Sigmoid colon (tissue), 7 donors: ENCODE data around the gene PDE4D. TPM values are rescaled to one million over a fixed set of nuclear protein-coding genes. Genes with fewer than 3 reads are reported as not detected.

Source experiments
- DNase-seq: peaks from one replicate; pipeline ENCODE4 v3.0.0-alpha.2; 2019
- H3K27ac ChIP-seq, 4 donors: fragments of 200-600 bp; sonication (generic); one replicate each; pipeline ENCODE4 v1.5.1; 2016 to 2019; ENCODE audit warnings: mild to moderate bottlenecking in 1 of 4
- H3K27me3 ChIP-seq, 3 donors: fragments of 200-600 bp; sonication (generic); one replicate each; pipeline ENCODE4 v1.5.1; 2019; ENCODE audit warnings: mild to moderate bottlenecking in 1 of 3
- H3K36me3 ChIP-seq, 4 donors: fragments of 200-600 bp; sonication (generic); one replicate each; pipeline ENCODE4 v1.5.1; 2016 to 2019
- H3K4me1 ChIP-seq, 4 donors: fragments of 200-600 bp; sonication (generic); one replicate each; pipeline ENCODE4 v1.5.1; 2017 to 2019
- H3K4me3 ChIP-seq, 4 donors: fragments of 200-600 bp; sonication (generic); one replicate each; pipeline ENCODE4 v1.5.1; 2017 to 2019; ENCODE audit warnings: mild to moderate bottlenecking in 2 of 4, moderate library complexity in 1 of 4
- H3K9me3 ChIP-seq, 4 donors: fragments of 200-600 bp in 3 of 4; sonication (generic) in 3 of 4; one replicate each; pipeline versions ENCODE4 v1.5.1 to v1.6.1; 2013 to 2019
- CTCF ChIP-seq, 4 experiments: fragments of 450-650 bp in 3 of 4; fragments of 200-600 bp in 1 of 4; IDR thresholded peaks; one replicate each; pipeline ENCODE4 v1.5.1; 2016 to 2019; ENCODE audit warnings: antibody characterized with exemption in 4 of 4, mild to moderate bottlenecking in 3 of 4, moderate library complexity in 2 of 4
- EP300 ChIP-seq, 4 donors: sonication (generic); formaldehyde crosslinking; IDR thresholded peaks; one replicate each; pipeline ENCODE4 v1.6.1; 2017; ENCODE audit warnings: antibody characterized with exemption in 4 of 4
- POLR2A ChIP-seq, 2 donors: fragments of 450-650 bp; IDR thresholded peaks; one replicate each; pipeline ENCODE4 v1.6.1; 2016; ENCODE audit warnings: antibody characterized with exemption in 2 of 2, mild to moderate bottlenecking in 2 of 2, moderate library complexity in 2 of 2
- POLR2AphosphoS5 ChIP-seq, 4 donors: sonication (generic); formaldehyde crosslinking; IDR thresholded peaks; one replicate each; pipeline ENCODE4 v1.6.1; 2017; ENCODE audit warnings: antibody characterized with exemption in 4 of 4
- WGBS, 2 donors: extraction: QIAGEN DNeasy Blood & Tissue Kit; methylation state at CpG; one replicate each; pipeline ENCODE4 v1.1.7; 2013; 5-methylcytosine and 5-hydroxymethylcytosine counted together
- intact Hi-C: fragments of 100-400 bp; cut with DNase I; formaldehyde crosslinking; loops from one replicate; pipeline ENCODE4 v1.15.1; 2023
- polyA plus RNA-seq, 3 donors: library from polyadenylated mRNA; stranded (reverse); fragments of 200-250 nt; gene quantifications; one replicate each; pipeline ENCODE4 v1.2.3, GENCODE V29; 2013
- total RNA-seq, 4 donors: library from RNA; depleted of rRNA; stranded (reverse); fragments of >200 nt; gene quantifications; one replicate each; pipeline ENCODE4 v1.1.0, GENCODE V29; 2016
- donor health status: healthy with polysubstance abuse.
- donor health status: Bipolar disorder and iron deficiency.
- donor health status: healthy.

The PDE4D gene
- total and polyA plus RNA-seq, 7 donors, result 6.0 to 289 (median 169) TPM

- TF ChIP-seq POLR2A (IDR thresholded peaks at IDR 0.05) (no peak), POLR2AphosphoS5 (IDR thresholded peaks at IDR 0.05) (no peak), EP300 (IDR thresholded peaks at IDR 0.05) (no peak), CTCF (IDR thresholded peaks at IDR 0.05) (no peak)
- Histone ChIP-seq H3K36me3 (no peaks in the 10 kb centered on the region), H3K4me3 (no peak overlapping the region), H3K27ac (no peak overlapping the region), H3K4me1 (peaks cover 0 to 7% (median 5%) of the 10 kb centered on the region in 4 donors), H3K9me3 (no peaks in the 10 kb centered on the region), H3K27me3 (no peaks in the 10 kb centered on the region)
- DNase-seq, result no peak
- WGBS, 2 donors, result 75 to 82% methylated on average over 4 of the region's 4 CpGs
- intact Hi-C loops, result no loop called here
Measured at GRCh38 chr5:59460368-59461153, 433.0 kb downstream of the PDE4D start.

GRCh38 chr5:59458966-59459729 is 434.4 kb downstream of the PDE4D start:
- Histone ChIP-seq H3K36me3 (no peaks in the 10 kb centered on the region), H3K4me1 (peaks cover 0 to 7% (median 5%) of the 10 kb centered on the region in 4 donors), H3K9me3 (no peaks in the 10 kb centered on the region), H3K27ac (no peak overlapping the region), H3K27me3 (no peaks in the 10 kb centered on the region), H3K4me3 (no peak overlapping the region)
- TF ChIP-seq POLR2A (IDR thresholded peaks at IDR 0.05), result no peak
- no peak for TF ChIP-seq EP300 (IDR thresholded peaks at IDR 0.05)
- no peak for TF ChIP-seq POLR2AphosphoS5 (IDR thresholded peaks at IDR 0.05)
- no peak for TF ChIP-seq CTCF (IDR thresholded peaks at IDR 0.05)
- intact Hi-C loops, result no loop called here
- DNase-seq, result no peak
- WGBS, 2 donors, result 76 to 87% methylated on average over 3 of the region's 3 CpGs

- Histone ChIP-seq H3K9me3 (no peaks in the 10 kb centered on the region), H3K4me1 (peaks cover 0 to 7% (median 5%) of the 10 kb centered on the region in 4 donors), H3K4me3 (no peak overlapping the region), H3K27ac (no peak overlapping the region), H3K36me3 (no peaks in the 10 kb centered on the region), H3K27me3 (no peaks in the 10 kb centered on the region)
- 81 to 86% methylated on average over 4 of the region's 4 CpGs for WGBS, 2 donors
- intact Hi-C loops, result no loop called here
- DNase-seq, result no peak
- TF ChIP-seq POLR2AphosphoS5 (IDR thresholded peaks at IDR 0.05) (no peak), CTCF (IDR thresholded peaks at IDR 0.05) (no peak), POLR2A (IDR thresholded peaks at IDR 0.05) (no peak), EP300 (IDR thresholded peaks at IDR 0.05) (no peak)
Measured at GRCh38 chr5:59458321-59458720, 435.2 kb downstream of the PDE4D start.

- Histone ChIP-seq H3K4me3 (no peak overlapping the region), H3K27me3 (no peaks in the 10 kb centered on the region), H3K9me3 (no peaks in the 10 kb centered on the region), H3K4me1 (peaks cover 0 to 8% (median 0%) of the 10 kb centered on the region in 4 donors), H3K36me3 (no peaks in the 10 kb centered on the region), H3K27ac (no peak overlapping the region)
- WGBS, 2 donors, result 88 to 93% methylated on average over 3 of the region's 3 CpGs
- intact Hi-C loops, result no loop called here
- no peak for DNase-seq
- no peak for TF ChIP-seq POLR2A (IDR thresholded peaks at IDR 0.05)
- TF ChIP-seq EP300 (IDR thresholded peaks at IDR 0.05), result no peak
- no peak for TF ChIP-seq POLR2AphosphoS5 (IDR thresholded peaks at IDR 0.05)
- no peak for TF ChIP-seq CTCF (IDR thresholded peaks at IDR 0.05)
Measured at GRCh38 chr5:59449905-59450644, 443.5 kb downstream of the PDE4D start.
